GM19328 (cell line): ENCODE measurements around the gene DMP1.

Source experiments
- ATAC-seq: cut with Tn5 transposase; IDR thresholded peaks from one replicate; pipeline ENCODE4 v1.9.1; 2021; ENCODE audit warnings: mild to moderate bottlenecking, moderate library complexity; ENCODE audit not compliant: unreplicated experiment

The DMP1 gene

GRCh38 chr4:87649980-87650379 lies at the start of gene DMP1:
Gene DMP1, plus strand, starts transcription at chr4:87650280. Its CDS starts 6,213 bp downstream, at chr4:87656493.
- ATAC-seq: no peak

- no peak for ATAC-seq
These were observed 48.7 kb upstream of the DMP1 start for GRCh38 chr4:87601361-87601760.

- ATAC-seq: no peak
These were observed 41.9 kb upstream of the DMP1 start, which contains the start of gene DSPP for GRCh38 chr4:87608229-87608628. Gene DSPP, plus strand, starts transcription at chr4:87608529. Its CDS starts 2,380 bp downstream, at chr4:87610909.

DNA sequence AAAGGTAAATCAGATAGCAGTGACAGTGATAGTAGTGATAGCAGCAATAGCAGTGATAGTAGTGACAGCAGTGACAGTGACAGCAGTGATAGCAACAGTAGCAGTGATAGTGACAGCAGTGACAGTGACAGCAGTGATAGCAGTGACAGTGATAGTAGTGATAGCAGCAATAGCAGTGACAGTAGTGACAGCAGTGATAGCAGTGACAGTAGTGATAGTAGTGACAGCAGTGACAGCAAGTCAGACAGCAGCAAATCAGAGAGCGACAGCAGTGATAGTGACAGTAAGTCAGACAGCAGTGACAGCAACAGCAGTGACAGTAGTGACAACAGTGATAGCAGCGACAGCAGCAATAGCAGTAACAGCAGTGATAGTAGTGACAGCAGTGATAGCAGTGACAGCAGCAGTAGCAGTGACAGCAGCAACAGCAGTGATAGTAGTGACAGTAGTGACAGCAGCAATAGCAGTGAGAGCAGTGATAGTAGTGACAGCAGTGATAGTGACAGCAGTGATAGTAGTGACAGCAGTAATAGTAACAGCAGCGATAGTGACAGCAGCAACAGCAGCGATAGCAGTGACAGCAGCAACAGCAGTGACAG lies 35.7 kb upstream of the DMP1 start:
- no peak for ATAC-seq

DNA sequence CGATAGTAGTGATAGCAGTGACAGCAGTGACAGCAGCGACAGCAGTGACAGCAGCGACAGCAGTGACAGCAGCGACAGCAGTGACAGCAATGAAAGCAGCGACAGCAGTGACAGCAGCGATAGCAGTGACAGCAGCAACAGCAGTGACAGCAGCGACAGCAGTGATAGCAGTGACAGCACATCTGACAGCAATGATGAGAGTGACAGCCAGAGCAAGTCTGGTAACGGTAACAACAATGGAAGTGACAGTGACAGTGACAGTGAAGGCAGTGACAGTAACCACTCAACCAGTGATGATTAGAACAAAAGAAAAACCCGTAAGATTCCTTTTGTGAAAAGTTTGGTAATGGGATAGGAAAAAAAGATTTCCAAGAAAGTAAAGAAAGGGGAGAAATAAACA lies 33.8 kb upstream of the DMP1 start:
- ATAC-seq: no peak

- no peak for ATAC-seq
These were observed 30.0 kb upstream of the DMP1 start for GRCh38 chr4:87620086-87620485.

GRCh38 chr4:87620491-87620890 lies 29.6 kb upstream of the DMP1 start:
- ATAC-seq: no peak

GRCh38 chr4:87622303-87622702 lies 27.8 kb upstream of the DMP1 start:
- no peak for ATAC-seq

DNA sequence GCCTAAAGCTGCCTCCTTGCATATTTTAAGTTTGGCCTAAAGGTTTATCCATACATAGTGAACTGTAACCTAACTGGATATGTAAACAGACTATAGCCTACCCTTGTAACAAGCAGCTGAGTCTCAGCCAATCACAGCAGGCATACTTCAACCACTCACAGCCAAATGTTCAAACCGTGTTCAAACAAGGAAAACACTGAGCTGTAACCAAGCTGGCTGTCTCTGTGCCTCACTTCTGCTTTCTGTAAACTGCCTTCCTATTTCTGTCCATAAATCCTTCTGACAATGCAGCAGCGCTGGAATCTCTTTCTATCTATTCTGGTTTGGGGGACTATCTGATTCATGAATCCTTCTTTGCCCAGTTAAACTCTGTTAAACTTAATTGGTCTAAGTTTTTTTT lies 25.4 kb upstream of the DMP1 start:
- no peak for ATAC-seq

DNA sequence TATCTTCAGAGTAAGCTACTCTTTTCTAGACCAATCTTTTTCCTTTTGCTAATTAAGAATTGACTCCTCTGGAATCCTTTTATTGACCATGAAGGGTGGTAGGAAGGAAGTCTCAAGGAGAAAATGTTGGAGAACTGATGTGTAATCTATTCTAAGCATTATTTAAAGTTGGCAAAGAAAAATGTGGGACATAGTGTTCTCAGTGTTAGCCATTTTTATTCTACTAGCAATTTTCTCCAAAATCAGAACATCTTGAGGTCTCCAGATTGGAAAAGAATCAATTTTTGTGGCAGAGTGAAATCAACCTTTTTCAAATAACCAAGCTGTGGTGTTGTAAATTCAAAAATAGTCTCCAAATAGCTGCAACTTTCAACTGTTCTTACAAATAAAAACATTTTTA lies 18.4 kb upstream of the DMP1 start:
- no peak for ATAC-seq

GRCh38 chr4:87632469-87632868 lies 17.6 kb upstream of the DMP1 start:
- no peak for ATAC-seq

- no peak for ATAC-seq
These were observed 16.8 kb upstream of the DMP1 start for GRCh38 chr4:87633243-87633642.

DNA sequence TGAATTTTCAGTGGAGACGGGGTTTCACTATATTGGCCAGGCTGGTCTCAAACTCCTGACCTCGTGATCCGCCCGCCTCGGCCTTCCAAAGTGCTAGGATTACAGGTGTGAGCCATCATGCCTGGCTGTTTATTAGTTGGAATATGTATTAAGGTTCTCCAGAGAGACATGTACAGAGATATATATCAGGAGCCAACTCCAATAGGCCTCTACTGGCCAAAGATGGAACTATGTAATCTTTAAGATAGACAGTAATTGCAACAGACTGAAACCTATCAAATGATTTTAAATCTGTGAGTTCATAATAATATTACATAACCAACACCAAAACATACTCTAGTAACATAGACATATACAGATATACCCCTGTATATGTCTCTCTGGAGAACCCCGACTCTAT lies 5.8 kb upstream of the DMP1 start:
- no peak for ATAC-seq

- no peak for ATAC-seq
These were observed 858 bp downstream of the DMP1 start for GRCh38 chr4:87650938-87651337.

DNA sequence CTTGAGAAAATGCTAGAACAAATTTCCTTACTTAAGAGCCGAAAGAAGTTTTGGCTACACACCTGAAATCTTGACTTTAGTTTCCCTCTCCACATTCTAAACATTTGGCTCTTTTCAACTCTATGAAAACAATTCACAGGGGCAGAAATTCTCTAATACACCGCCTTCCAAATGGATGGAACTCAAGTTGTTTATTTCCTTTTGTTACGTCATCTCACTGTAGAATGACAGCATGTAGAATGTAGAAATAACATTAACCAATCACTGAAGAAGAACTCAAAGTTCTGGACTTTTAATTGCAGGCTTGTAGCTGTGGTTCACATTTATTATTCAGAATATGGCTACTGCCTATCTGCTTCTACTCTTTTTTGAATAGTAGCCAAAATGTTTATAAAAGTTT lies 1.9 kb downstream of the DMP1 start:
- ATAC-seq: no peak

GRCh38 chr4:87654487-87655044 lies 4.5 kb downstream of the DMP1 start:
- ATAC-seq: no peak

DNA sequence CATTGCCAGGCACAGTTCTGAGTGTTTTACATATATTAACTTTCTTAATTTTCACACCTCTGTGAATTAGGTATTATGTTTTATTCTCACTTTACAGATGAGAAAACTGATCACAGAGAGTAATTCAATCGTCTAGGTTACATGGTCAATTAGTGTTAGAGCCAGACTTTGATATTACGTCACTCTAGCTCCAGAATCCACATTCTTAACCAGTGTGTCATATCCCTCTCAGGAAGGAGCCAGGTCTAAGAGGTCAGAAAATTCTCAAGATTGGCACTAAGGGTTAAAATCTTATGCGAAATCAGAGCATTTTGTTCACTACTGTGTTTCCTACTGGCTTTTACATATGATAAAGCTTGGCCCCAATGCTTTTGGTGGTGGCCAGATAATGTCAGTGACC lies 7.4 kb downstream of the DMP1 start:
- no peak for ATAC-seq

DNA sequence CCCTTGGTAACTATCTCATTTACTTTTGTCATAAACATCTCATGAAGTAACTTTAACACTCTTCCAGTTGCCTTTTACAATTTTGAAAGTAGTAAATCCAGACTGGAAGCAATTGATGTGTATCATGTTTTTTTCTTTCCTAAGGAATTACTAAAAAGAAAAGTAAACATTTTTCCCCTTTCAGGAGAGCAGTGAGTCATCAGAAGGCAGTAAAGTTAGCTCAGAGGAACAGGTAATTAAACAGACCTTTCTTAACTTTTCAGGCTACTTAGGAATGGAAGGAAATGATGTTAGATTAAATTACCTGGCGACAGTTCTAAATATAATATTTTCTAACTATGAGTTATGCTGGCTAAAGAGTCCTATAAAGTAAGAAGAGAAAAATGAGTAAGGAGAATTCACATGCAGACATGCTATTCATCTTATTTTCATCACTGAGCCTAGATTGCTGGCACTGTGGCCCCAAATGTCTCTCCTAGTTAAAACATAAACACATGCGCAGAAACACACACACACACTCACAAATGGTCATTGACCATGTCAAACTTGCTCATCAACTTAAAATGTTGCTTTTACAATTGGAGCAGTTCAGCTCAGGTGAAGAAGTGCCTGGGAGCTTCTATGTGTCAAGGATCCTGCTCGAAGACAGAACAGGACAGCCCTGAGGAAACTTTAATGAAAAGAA lies 9.3 kb downstream of the DMP1 start:
- ATAC-seq: no peak

DNA sequence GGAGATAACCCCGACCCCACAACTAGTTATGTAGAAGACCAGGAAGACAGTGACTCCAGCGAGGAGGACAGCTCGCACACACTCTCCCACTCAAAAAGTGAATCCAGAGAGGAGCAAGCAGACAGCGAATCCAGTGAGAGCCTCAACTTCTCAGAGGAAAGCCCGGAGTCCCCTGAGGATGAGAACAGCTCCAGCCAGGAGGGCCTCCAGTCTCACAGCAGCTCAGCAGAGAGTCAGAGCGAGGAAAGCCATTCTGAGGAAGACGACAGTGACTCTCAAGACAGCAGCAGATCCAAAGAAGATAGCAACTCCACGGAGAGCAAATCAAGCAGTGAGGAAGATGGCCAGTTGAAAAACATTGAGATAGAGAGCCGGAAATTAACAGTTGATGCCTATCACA lies 12.8 kb downstream of the DMP1 start:
- ATAC-seq: no peak

DNA sequence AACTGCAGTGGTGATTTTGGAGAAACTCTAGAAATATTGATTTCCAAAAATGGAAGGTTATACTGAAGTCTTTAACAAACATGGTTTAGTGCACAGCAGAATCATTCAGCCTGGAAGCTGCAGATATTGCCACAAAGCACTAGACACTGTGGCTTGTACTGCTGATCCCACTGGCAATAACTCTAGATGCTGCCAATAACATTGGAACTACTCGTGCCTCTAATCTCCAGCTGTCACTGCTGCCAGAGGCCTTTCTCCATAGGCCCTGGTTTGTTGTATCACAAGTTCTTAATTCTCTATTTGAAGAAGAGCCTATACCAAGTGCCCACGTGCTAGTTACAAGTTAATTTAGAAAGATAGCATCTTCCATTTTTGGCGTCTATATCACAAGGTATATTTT lies 19.3 kb downstream of the DMP1 start:
- ATAC-seq: no peak

DNA sequence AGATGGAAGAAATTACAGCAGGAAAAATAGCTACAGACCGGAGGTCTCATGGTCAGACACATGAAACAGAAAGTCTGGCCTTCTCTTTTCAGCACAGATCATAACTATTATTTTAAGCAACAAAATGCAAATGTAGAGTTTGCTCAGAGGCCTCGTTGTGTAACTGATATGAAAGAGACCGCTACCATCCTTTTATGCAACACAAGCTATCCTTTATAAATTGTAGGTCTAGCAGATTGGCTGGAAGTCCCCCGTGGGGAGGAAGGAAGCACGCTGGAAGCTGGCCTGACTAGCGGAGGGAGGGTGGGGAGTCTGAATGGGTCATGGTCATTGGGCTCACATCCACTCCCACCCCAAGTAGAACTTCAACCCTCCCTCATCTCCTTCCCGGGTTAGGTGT lies 27.7 kb downstream of the DMP1 start:
- ATAC-seq: peak; percentile 91

GRCh38 chr4:87679449-87680169 lies 29.5 kb downstream of the DMP1 start:
- no peak for ATAC-seq
